MG63 (cell line): ENCODE results near the gene CUL9. TPM values are rescaled to one million over a fixed set of nuclear protein-coding genes. Genes with fewer than 3 reads are reported as not detected.

Experiments
- DNase-seq: peaks from one replicate; pipeline ENCODE4 v3.0.0-alpha.2; 2020
- H3K27me3 ChIP-seq: fragments of 250-450 bp; sonication (Bioruptor Pico); 2 replicates; pipeline ENCODE4 v1.5.1; 2020; ENCODE audit warnings: mild to moderate bottlenecking, moderate library complexity
- H3K36me3 ChIP-seq: fragments of 250-450 bp; sonication (Bioruptor Pico); 2 replicates; pipeline ENCODE4 v1.5.1; 2020; ENCODE audit warnings: mild to moderate bottlenecking, moderate library complexity
- H3K4me3 ChIP-seq: fragments of 250-450 bp; sonication (Bioruptor Pico); 2 replicates; pipeline ENCODE4 v1.5.1; 2020; ENCODE audit warnings: mild to moderate bottlenecking, moderate library complexity
- H3K9me3 ChIP-seq: fragments of 250-450 bp; sonication (Bioruptor Pico); 2 replicates; pipeline ENCODE4 v1.5.1; 2020; ENCODE audit warnings: mild to moderate bottlenecking, moderate library complexity
- total RNA-seq: library from RNA; depleted of rRNA; stranded (reverse); fragments of >200 nt; shearing (Covaris generic); gene quantifications from 2 replicates; pipeline ENCODE4 v1.2.3, GENCODE V29; 2014; ENCODE audit warnings: low replicate concordance

The CUL9 gene
- total RNA-seq, 1 experiment from 2014 or later = 6.2 TPM

- Histone ChIP-seq H3K36me3 (no peaks in the 10 kb centered on the region; the same call in 1 of the 2 replicates), H3K27me3 (no peaks in the 10 kb centered on the region), H3K4me3 (no peak overlapping the region), H3K9me3 (no peaks in the 10 kb centered on the region)
- no peak for DNase-seq
Measured at GRCh38 chr6:43185391-43185985, 3.5 kb downstream of the CUL9 start.

DNA sequence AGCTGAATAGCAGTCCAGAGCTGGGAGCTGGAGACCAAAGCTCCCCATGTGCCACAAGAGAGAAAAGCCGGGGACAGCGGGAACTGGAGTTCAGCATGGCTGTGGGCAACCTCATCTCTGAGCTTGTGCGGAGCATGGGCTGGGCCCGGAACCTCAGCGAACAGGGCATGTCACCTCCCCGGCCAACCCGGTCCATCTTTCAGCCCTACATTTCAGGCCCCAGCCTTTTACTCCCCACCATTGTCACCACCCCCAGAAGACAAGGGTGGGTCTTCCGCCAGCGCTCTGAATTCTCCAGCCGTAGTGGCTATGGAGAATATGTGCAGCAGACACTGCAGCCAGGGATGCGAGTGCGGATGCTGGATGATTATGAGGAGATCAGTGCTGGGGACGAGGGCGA is 4.0 kb downstream of the CUL9 start:
- H3K4me3 ChIP-seq = no peak overlapping the region
- H3K9me3 ChIP-seq = no peaks in the 10 kb centered on the region
- H3K36me3 ChIP-seq = no peaks in the 10 kb centered on the region; the same call in 1 of the 2 replicates
- DNase-seq = no peak
- no peaks in the 10 kb centered on the region for H3K27me3 ChIP-seq

- no peak for DNase-seq
- Histone ChIP-seq H3K27me3 (no peaks in the 10 kb centered on the region), H3K36me3 (no peaks in the 10 kb centered on the region; the same call in 1 of the 2 replicates), H3K4me3 (no peak overlapping the region), H3K9me3 (no peaks in the 10 kb centered on the region)
Measured at GRCh38 chr6:43186706-43187105, 4.7 kb downstream of the CUL9 start.

GRCh38 chr6:43187821-43188220 is 5.8 kb downstream of the CUL9 start:
- H3K36me3 ChIP-seq = no peaks in the 10 kb centered on the region; the same call in 1 of the 2 replicates
- H3K4me3 ChIP-seq = no peak overlapping the region
- no peaks in the 10 kb centered on the region for H3K9me3 ChIP-seq
- DNase-seq = no peak
- no peaks in the 10 kb centered on the region for H3K27me3 ChIP-seq

- no peak for DNase-seq
- no peaks in the 10 kb centered on the region for H3K27me3 ChIP-seq
- no peaks in the 10 kb centered on the region for H3K9me3 ChIP-seq
- no peaks in the 10 kb centered on the region; the same call in 1 of the 2 replicates for H3K36me3 ChIP-seq
- no peak overlapping the region for H3K4me3 ChIP-seq
Measured at GRCh38 chr6:43188426-43188825, 6.4 kb downstream of the CUL9 start.

- no peak for DNase-seq
- no peak overlapping the region for H3K4me3 ChIP-seq
- no peaks in the 10 kb centered on the region for H3K27me3 ChIP-seq
- H3K36me3 ChIP-seq = no peaks in the 10 kb centered on the region; the same call in 1 of the 2 replicates
- H3K9me3 ChIP-seq = no peaks in the 10 kb centered on the region
Measured at GRCh38 chr6:43189776-43190304, 7.8 kb downstream of the CUL9 start.

GRCh38 chr6:43192911-43193310 is 10.9 kb downstream of the CUL9 start:
- DNase-seq = no peak
- no peaks in the 10 kb centered on the region for H3K36me3 ChIP-seq

GRCh38 chr6:43193929-43194328 is 11.9 kb downstream of the CUL9 start:
- DNase-seq = no peak
- no peak overlapping the region for H3K4me3 ChIP-seq
- no peaks in the 10 kb centered on the region for H3K27me3 ChIP-seq
- no peaks in the 10 kb centered on the region for H3K36me3 ChIP-seq
- H3K9me3 ChIP-seq = no peaks in the 10 kb centered on the region

More at GRCh38 chr6:43192911-43193310, 10.9 kb downstream of the CUL9 start:
- H3K9me3 ChIP-seq = no peaks in the 10 kb centered on the region
- H3K4me3 ChIP-seq = no peak overlapping the region
- H3K27me3 ChIP-seq = no peaks in the 10 kb centered on the region

GRCh38 chr6:43196337-43196736 is 14.3 kb downstream of the CUL9 start:
- Histone ChIP-seq H3K36me3 (no peaks in the 10 kb centered on the region), H3K27me3 (no peaks in the 10 kb centered on the region), H3K4me3 (no peak overlapping the region), H3K9me3 (no peaks in the 10 kb centered on the region)
- DNase-seq = no peak

DNA sequence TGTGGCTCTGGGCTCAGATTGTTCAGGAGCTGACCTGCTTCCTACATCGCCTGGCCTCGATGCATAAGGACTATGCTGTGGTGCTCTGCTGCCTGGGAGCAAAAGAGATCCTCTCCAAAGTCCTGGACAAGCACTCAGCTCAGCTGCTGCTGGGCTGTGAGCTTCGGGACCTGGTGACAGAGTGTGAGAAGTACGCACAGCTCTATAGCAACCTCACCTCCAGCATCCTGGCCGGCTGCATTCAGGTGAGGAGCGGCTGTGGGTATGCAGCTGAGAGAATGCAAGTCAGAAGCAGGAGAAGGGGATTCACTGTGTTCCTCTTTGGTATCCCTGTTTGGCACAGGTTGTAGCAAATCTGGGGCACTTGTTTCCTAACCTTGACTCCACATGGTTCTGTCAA is 17.9 kb downstream of the CUL9 start:
- Histone ChIP-seq H3K9me3 (no peaks in the 10 kb centered on the region), H3K27me3 (no peaks in the 10 kb centered on the region), H3K4me3 (no peak overlapping the region), H3K36me3 (no peaks in the 10 kb centered on the region)
- DNase-seq = no peak

DNA sequence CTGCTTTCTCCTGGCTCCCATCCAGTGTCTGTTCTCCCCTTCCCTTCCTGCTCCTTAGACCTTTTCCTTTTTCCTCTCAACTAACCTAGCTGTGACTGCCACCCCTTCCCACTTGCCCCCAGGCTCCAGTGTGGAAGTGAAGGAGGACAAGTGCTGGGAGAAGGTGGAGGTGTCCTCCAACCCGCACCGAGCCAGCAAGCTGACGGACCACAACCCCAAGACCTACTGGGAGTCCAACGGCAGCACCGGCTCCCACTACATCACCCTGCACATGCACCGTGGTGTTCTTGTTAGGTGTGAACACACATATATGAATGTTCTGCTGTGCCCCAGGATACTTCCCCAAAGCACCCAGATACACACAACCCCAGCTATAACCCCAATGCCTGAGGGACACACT is 18.5 kb downstream of the CUL9 start:
- no peaks in the 10 kb centered on the region for H3K27me3 ChIP-seq
- H3K9me3 ChIP-seq = no peaks in the 10 kb centered on the region
- DNase-seq = no peak
- H3K36me3 ChIP-seq = no peaks in the 10 kb centered on the region
- H3K4me3 ChIP-seq = no peak overlapping the region

DNA sequence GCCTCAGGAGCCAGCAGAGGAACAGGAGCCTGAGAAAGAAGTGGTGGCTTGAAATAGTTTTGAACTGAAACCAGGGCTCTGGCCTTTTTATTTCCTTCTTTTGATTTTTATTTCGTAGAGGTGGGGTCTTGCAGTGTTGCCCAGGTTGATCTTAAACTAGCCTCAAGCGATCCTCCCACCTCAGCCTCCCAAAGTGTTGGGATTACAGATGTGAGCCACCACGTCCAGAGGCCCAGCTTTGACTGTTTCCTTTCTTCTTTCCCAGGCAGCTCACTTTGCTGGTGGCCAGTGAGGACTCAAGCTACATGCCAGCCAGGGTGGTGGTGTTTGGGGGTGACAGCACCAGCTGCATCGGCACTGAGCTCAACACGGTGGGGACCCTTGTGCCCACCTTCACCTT is 20.5 kb downstream of the CUL9 start:
- H3K36me3 ChIP-seq = no peaks in the 10 kb centered on the region
- H3K9me3 ChIP-seq = no peaks in the 10 kb centered on the region
- no peak overlapping the region for H3K4me3 ChIP-seq

DNA sequence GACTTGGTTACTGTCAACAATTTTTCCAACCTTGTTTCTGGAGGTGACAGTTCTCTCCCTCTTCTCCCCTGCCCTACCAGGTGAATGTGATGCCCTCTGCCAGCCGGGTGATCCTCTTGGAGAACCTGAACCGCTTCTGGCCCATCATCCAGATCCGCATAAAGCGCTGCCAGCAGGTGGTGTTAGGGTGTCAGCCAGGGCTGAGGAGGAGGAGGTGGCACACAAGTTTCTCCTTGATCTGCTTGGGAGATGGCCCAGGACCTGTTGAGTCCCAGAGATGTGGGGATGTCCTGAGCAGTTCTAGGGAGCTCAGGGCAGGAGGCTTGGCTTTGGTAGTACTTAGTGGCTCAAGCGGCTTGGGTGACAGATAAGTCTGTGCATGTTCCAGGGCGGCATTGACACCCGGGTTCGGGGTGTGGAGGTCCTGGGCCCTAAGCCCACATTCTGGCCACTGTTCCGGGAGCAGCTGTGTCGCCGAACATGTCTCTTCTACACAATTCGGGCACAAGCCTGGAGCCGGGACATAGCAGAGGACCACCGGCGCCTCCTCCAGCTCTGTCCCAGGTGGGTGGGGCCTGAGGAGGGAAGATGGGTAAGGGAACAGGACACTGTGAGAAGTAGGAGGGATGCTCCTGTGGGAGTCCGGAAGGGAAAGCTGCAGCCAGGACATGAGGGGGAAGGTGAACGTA is 21.2 kb downstream of the CUL9 start:
- Histone ChIP-seq H3K4me3 (no peak overlapping the region), H3K9me3 (no peaks in the 10 kb centered on the region), H3K27me3 (no peaks in the 10 kb centered on the region), H3K36me3 (no peaks in the 10 kb centered on the region)
- DNase-seq = no peak

More for the DNA sequence above, 20.5 kb downstream of the CUL9 start:
- DNase-seq = no peak
- no peaks in the 10 kb centered on the region for H3K27me3 ChIP-seq

DNA sequence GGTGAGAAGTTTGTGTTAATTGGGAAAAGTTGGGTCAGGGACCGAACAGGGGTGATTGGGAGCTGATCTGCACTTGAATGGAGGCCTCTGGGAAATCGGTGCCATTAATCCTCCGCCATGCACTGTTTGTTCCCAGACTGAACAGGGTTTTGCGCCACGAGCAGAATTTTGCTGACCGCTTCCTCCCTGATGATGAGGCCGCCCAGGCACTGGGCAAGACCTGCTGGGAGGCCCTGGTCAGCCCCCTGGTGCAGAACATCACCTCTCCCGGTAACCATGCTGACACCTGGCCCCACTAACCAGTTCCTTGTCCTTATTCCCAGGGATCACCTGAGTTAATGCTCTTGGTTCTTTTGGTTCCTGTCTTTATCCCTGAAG is 21.7 kb downstream of the CUL9 start:
- Histone ChIP-seq H3K36me3 (no peaks in the 10 kb centered on the region), H3K4me3 (no peak overlapping the region), H3K9me3 (no peaks in the 10 kb centered on the region), H3K27me3 (no peaks in the 10 kb centered on the region)
- DNase-seq = no peak

GRCh38 chr6:43204271-43205105 is 22.5 kb downstream of the CUL9 start:
- Histone ChIP-seq H3K4me3 (no peak overlapping the region), H3K36me3 (no peaks in the 10 kb centered on the region), H3K27me3 (no peaks in the 10 kb centered on the region), H3K9me3 (no peaks in the 10 kb centered on the region)
- no peak for DNase-seq

DNA sequence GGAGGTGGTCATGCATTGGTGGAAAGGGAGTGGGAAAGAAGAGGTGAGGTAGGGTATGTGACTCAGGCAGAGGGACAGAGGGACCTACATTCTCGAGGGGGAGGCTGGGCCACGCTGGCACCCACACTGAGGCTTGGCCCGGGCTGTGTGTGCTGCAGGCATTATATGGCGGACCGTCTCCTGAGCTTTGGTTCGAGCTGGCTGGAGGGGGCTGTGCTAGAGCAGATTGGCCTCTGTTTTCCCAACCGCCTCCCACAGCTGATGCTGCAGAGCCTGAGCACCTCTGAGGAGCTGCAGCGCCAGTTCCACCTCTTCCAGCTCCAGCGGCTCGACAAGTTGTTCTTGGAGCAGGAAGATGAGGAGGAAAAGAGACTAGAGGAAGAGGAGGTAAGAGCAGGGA is 23.9 kb downstream of the CUL9 start:
- no peak for DNase-seq
- H3K4me3 ChIP-seq = no peak overlapping the region
- no peaks in the 10 kb centered on the region for H3K36me3 ChIP-seq
- H3K9me3 ChIP-seq = no peaks in the 10 kb centered on the region
- no peaks in the 10 kb centered on the region for H3K27me3 ChIP-seq

DNA sequence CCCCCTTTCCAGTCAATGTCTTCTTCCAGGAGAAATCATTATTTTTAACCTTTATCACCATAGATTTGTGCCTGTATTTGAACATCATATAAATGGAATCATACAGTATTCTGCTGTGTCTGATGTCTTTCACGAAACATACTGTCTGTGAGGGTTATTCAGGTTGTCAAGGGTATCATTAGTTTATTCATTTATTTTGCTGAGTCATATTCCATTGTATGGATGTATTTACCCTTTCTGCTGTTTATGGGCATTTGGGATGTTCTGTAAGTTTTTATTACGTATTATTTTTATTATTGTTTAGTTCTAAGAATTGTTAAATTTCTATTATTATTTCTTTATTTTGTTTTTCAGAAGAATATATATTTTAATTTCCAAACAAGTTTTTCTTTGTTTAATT is 25.3 kb downstream of the CUL9 start:
- H3K9me3 ChIP-seq = no peaks in the 10 kb centered on the region
- no peak for DNase-seq
- H3K36me3 ChIP-seq = no peaks in the 10 kb centered on the region
- H3K4me3 ChIP-seq = no peak overlapping the region
- H3K27me3 ChIP-seq = no peaks in the 10 kb centered on the region
